ENCODE measurements around the gene UTY.
A peak's percentile ranks its signal among the peaks of the same experiment; 100 is the strongest.

DNA sequence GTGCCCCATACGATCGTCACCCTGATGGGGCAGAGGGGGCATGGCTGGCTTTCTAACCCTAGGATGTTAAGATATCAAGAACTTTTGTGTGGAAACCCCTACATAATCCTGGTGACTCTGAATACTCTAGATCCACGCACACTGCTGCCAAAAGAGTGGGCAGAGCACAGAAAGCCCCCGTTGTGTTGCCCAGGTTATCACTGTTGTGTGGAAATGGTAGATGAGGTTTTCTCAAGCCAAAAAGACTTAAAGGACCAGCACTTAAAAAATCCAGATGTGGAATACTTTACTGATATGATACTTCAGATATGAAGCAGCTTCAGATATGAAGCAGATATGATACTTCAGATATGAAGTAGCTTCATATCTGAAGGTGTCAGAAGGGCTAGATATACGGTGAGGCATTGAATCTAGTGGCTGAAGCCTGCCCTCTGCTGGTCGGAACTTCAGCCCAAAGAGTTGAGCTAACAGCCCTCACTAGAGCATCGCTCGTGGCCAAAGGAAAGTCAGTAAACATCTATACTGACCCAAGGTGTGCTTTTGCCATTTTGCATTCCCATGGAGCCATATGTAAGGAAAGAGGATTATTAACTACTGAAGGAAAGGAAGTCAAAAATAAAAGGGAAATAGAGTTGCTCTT lies 136.4 kb downstream of the UTY start:
- TF ChIP-seq, protein P1, sequence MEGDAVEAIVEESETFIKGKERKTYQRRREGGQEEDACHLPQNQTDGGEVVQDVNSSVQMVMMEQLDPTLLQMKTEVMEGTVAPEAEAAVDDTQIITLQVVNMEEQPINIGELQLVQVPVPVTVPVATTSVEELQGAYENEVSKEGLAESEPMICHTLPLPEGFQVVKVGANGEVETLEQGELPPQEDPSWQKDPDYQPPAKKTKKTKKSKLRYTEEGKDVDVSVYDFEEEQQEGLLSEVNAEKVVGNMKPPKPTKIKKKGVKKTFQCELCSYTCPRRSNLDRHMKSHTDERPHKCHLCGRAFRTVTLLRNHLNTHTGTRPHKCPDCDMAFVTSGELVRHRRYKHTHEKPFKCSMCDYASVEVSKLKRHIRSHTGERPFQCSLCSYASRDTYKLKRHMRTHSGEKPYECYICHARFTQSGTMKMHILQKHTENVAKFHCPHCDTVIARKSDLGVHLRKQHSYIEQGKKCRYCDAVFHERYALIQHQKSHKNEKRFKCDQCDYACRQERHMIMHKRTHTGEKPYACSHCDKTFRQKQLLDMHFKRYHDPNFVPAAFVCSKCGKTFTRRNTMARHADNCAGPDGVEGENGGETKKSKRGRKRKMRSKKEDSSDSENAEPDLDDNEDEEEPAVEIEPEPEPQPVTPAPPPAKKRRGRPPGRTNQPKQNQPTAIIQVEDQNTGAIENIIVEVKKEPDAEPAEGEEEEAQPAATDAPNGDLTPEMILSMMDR (IDR thresholded peaks at IDR 0.05) = peak in 1 of 4 experiments; percentile 29
- TF ChIP-seq POLR2A (IDR thresholded peaks at IDR 0.05) (no peak), POLR2AphosphoS5 (IDR thresholded peaks at IDR 0.05) (no peak)
